ENCODE data around the gene PALLD.

DNA sequence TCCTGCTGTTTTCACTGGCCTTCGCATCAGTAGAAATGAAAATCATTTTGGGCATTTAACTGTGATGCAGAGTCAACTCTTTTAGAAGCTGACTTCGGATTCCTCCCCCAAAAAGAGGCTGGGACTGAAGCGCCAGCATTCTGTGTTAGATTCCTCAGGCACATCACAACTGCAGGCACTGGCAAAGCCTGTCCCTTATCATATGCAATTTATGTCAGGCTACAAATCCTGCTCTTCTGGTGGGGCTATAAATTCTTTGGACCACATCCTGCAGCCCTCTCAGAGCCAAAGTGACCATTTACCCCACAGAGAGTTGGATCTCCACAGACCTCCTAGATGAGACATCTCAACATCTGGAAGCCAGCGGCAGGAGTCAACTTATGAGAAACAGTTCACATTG, 374.8 kb downstream of the PALLD start:
- TF ChIP-seq, protein P1, sequence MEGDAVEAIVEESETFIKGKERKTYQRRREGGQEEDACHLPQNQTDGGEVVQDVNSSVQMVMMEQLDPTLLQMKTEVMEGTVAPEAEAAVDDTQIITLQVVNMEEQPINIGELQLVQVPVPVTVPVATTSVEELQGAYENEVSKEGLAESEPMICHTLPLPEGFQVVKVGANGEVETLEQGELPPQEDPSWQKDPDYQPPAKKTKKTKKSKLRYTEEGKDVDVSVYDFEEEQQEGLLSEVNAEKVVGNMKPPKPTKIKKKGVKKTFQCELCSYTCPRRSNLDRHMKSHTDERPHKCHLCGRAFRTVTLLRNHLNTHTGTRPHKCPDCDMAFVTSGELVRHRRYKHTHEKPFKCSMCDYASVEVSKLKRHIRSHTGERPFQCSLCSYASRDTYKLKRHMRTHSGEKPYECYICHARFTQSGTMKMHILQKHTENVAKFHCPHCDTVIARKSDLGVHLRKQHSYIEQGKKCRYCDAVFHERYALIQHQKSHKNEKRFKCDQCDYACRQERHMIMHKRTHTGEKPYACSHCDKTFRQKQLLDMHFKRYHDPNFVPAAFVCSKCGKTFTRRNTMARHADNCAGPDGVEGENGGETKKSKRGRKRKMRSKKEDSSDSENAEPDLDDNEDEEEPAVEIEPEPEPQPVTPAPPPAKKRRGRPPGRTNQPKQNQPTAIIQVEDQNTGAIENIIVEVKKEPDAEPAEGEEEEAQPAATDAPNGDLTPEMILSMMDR (optimal IDR thresholded peaks at IDR 0.05 in 1 of 3, IDR thresholded peaks at IDR 0.05 in 1 of 3, conservative IDR thresholded peaks at IDR 0.05 in 1 of 3; ENCODE audit: extremely low read depth in 1 of 3, insufficient read depth in 2 of 3, low read length in 3 of 3) = no peak
- TF ChIP-seq EZH2 (IDR thresholded peaks at IDR 0.05; ENCODE audit: low read length) = no peak

Measured in keratinocyte (primary cell).